Measurements from ENCODE around the gene TSSK3. TPM values are rescaled to one million over a fixed set of nuclear protein-coding genes. Genes with fewer than 3 reads are reported as not detected.

TSSK3 gene
- total RNA-seq, 1 donor from 2014 or later, result 1.2 TPM

- ATAC-seq (peak; percentile 60), DNase-seq (ENCODE audit: missing footprints) (peak; percentile 83)
- intact Hi-C loops (cut with DNase I), result no loop called here
Observed at GRCh38 chr1:32336963-32337675, 25.2 kb upstream of the TSSK3 start.

GRCh38 chr1:32337855-32338636, 24.3 kb upstream of the TSSK3 start:
- peak; percentile 81 for DNase-seq (ENCODE audit: missing footprints)
- intact Hi-C loops (cut with DNase I), result no loop called here
- peak; percentile 58 for ATAC-seq

- intact Hi-C loops (cut with DNase I), result no loop called here
- ATAC-seq, result no peak
- DNase-seq (ENCODE audit: missing footprints), result no peak
Observed at GRCh38 chr1:32338637-32339145, 23.6 kb upstream of the TSSK3 start.

- intact Hi-C loops (cut with DNase I), result no loop called here
- ATAC-seq, result no peak
- DNase-seq (ENCODE audit: missing footprints), result no peak
Observed at GRCh38 chr1:32339363-32339978, 22.9 kb upstream of the TSSK3 start.

GRCh38 chr1:32341186-32341757, 21.1 kb upstream of the TSSK3 start:
- intact Hi-C loops (cut with DNase I), result no loop called here
- DNase-seq (ENCODE audit: missing footprints) (peak; percentile 77), ATAC-seq (peak; percentile 41)

GRCh38 chr1:32341971-32342370, 20.4 kb upstream of the TSSK3 start:
- ATAC-seq, result no peak
- intact Hi-C loops (cut with DNase I), result no loop called here

GRCh38 chr1:32342704-32343103, 19.6 kb upstream of the TSSK3 start:
- DNase-seq (ENCODE audit: missing footprints), result no peak
- intact Hi-C loops (cut with DNase I), result no loop called here
- no peak for ATAC-seq

More at GRCh38 chr1:32341971-32342370, 20.4 kb upstream of the TSSK3 start:
- no peak for DNase-seq (ENCODE audit: missing footprints)

- DNase-seq (ENCODE audit: missing footprints) (no peak), ATAC-seq (no peak)
- intact Hi-C loops (cut with DNase I), result no loop called here
Observed at GRCh38 chr1:32345289-32345827, 17.0 kb upstream of the TSSK3 start.

- ATAC-seq (no peak), DNase-seq (ENCODE audit: missing footprints) (no peak)
- intact Hi-C loops (cut with DNase I), result no loop called here
Observed at GRCh38 chr1:32346532-32347157, 15.7 kb upstream of the TSSK3 start.

- ATAC-seq (no peak), DNase-seq (ENCODE audit: missing footprints) (peak; percentile 76)
Observed at GRCh38 chr1:32349211-32349708, 13.1 kb upstream of the TSSK3 start.

GRCh38 chr1:32350785-32351398, 11.4 kb upstream of the TSSK3 start:
- peak; percentile 49 for ATAC-seq
- DNase-seq (ENCODE audit: missing footprints), result peak; percentile 92
- intact Hi-C loops (cut with DNase I), result no loop called here

More at GRCh38 chr1:32349211-32349708, 13.1 kb upstream of the TSSK3 start:
- intact Hi-C loops (cut with DNase I), result no loop called here

- intact Hi-C loops (cut with DNase I), result no loop called here
- ATAC-seq, result peak; percentile 88
- peak; percentile 97 for DNase-seq (ENCODE audit: missing footprints)
Observed at GRCh38 chr1:32351399-32352238, 10.7 kb upstream of the TSSK3 start.

GRCh38 chr1:32352239-32352745, 10.0 kb upstream of the TSSK3 start:
- intact Hi-C loops (cut with DNase I), result no loop called here
- DNase-seq (ENCODE audit: missing footprints) (no peak), ATAC-seq (no peak)

GRCh38 chr1:32352831-32353383, 9.4 kb upstream of the TSSK3 start:
- intact Hi-C loops (cut with DNase I), result no loop called here
- no peak for ATAC-seq
- no peak for DNase-seq (ENCODE audit: missing footprints)

GRCh38 chr1:32353431-32353830, 8.9 kb upstream of the TSSK3 start:
- no peak for DNase-seq (ENCODE audit: missing footprints)
- intact Hi-C loops (cut with DNase I), result no loop called here
- peak; percentile 53 for ATAC-seq

- intact Hi-C loops (cut with DNase I), result no loop called here
- ATAC-seq (peak; percentile 44), DNase-seq (ENCODE audit: missing footprints) (peak; percentile 77)
Observed at GRCh38 chr1:32353886-32354570, 8.3 kb upstream of the TSSK3 start.
